CD4-positive, alpha-beta T cell (primary cell): Measurements from ENCODE around the gene LRRC3C. TPM values are rescaled to one million over a fixed set of nuclear protein-coding genes. Genes with fewer than 3 reads are reported as not detected.

Experiments used
- ATAC-seq: fragments of 200-7000 bp; cut with Tn5 transposase; one replicate; pipeline ENCODE4 v1.10.0; 2022; ENCODE audit warnings: mild to moderate bottlenecking; ENCODE audit not compliant: poor library complexity
- CTCF ChIA-PET: fragments of 350-600 bp; sonication (Branson Sonifier 250); formaldehyde crosslinking; loops from one replicate; lab custom pipeline; 2021; ENCODE audit warnings: antibody characterized with exemption, inconsistent platforms; lab: Charles Lee
- POLR2A ChIA-PET: fragments of 350-600 bp; sonication (Branson Sonifier 250); formaldehyde crosslinking; loops from one replicate; lab custom pipeline; 2021; ENCODE audit warnings: antibody characterized with exemption, inconsistent platforms; lab: Charles Lee
- DNase-seq, 14 experiments: peaks; one replicate each; pipeline ENCODE4 v3.0.0-alpha.2; 2013 to 2020; ENCODE audit warnings: mixed read lengths in 2 of 14
- H3K27ac ChIP-seq, 2 donors: one replicate each; pipeline versions ENCODE4 v1.5.1 to v1.7.0; 2013; ENCODE audit warnings: low read length in 2 of 2, low read depth in 1 of 2, mild to moderate bottlenecking in 1 of 2
- H3K27me3 ChIP-seq, 2 experiments: 1 replicate in 1 of 2; 2 replicates in 1 of 2; pipeline versions ENCODE4 v1.6.1 to v1.7.0; 2013; ENCODE audit warnings: low read length in 2 of 2, control low read depth in 1 of 2, mild to moderate bottlenecking in 1 of 2, moderate library complexity in 1 of 2; ENCODE audit not compliant: insufficient read depth in 2 of 2, control insufficient read depth in 1 of 2
- H3K36me3 ChIP-seq: one replicate; pipeline ENCODE4 v1.6.1; 2013; ENCODE audit warnings: low read length, control low read depth; ENCODE audit not compliant: insufficient read depth
- H3K4me1 ChIP-seq: one replicate; pipeline ENCODE4 v1.6.1; 2013; ENCODE audit warnings: low read length, control low read depth; ENCODE audit not compliant: insufficient read depth
- H3K4me3 ChIP-seq: one replicate; pipeline ENCODE4 v1.5.1; 2013; ENCODE audit warnings: mild to moderate bottlenecking, low read length, moderate library complexity
- H3K9me3 ChIP-seq, 2 experiments: 1 replicate in 1 of 2; 2 replicates in 1 of 2; pipeline versions ENCODE4 v1.6.1 to v1.7.0; 2013; ENCODE audit warnings: low read length in 2 of 2, mild to moderate bottlenecking in 2 of 2, control low read depth in 1 of 2, moderate library complexity in 1 of 2; ENCODE audit not compliant: control insufficient read depth in 1 of 2, insufficient read depth in 1 of 2
- H3K27ac Mint-ChIP-seq: one replicate; pipeline ENCODE4 v1.8.0; 2020; ENCODE audit warnings: mixed read lengths
- H3K27me3 Mint-ChIP-seq: one replicate; pipeline ENCODE4 v1.8.0; 2021; ENCODE audit warnings: mixed read lengths
- H3K36me3 Mint-ChIP-seq: one replicate; pipeline ENCODE4 v1.8.0; 2021; ENCODE audit warnings: low read depth, mixed read lengths
- H3K4me1 Mint-ChIP-seq: one replicate; pipeline ENCODE4 v1.8.0; 2021; ENCODE audit warnings: low read depth, mixed read lengths
- H3K4me3 Mint-ChIP-seq: one replicate; pipeline ENCODE4 v1.8.0; 2020; ENCODE audit warnings: mild to moderate bottlenecking, mixed read lengths
- H3K9me3 Mint-ChIP-seq: one replicate; pipeline ENCODE4 v1.8.0; 2020; ENCODE audit warnings: mixed read lengths
- intact Hi-C, 2 experiments: fragments of 100-400 bp; cut with DNase I in 1 of 2; cut with micrococcal nuclease in 1 of 2; formaldehyde crosslinking; loops; one replicate each; pipeline versions ENCODE4 v1.15.1 to v1.9.0; 2023 to 2025; cut with DNase I, micrococcal nuclease
- total RNA-seq, 174 experiments: library from RNA in 2 of 174; stranded (reverse) in 2 of 174; gene quantifications; one replicate each; pipeline ENCODE4 v1.2.3 and lab custom pipeline; 2021 to 2026
- TF ChIP-seq, protein P1 (sequence below): fragments of 200-600 bp; IDR thresholded peaks from one replicate; pipeline ENCODE4 v1.8.0; 2022; ENCODE audit warnings: antibody characterized with exemption, mild to moderate bottlenecking

The LRRC3C gene
- total RNA-seq, 2 experiments from 2014 or later, result not detected

DNA sequence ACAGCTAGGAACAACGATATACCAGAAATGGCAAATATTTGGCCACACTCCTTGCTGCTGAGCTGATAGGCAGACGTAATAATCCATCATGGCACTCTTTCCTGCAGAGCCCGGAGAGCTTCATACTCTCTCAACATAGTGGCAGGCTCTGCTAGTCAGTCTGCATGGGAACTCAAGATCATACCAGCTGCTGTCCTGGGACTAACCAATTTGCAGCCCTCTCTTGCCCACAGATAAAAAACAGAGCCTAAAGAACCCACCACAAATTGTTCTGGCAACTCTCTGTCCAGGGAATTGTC, 22.6 kb upstream of the LRRC3C start:
- ChIA-PET POLR2A (interaction anchor here (0.8 to 1.2 kb wide), 3 partner anchors 9 to 21 kb away, joined by 3 read pairs; no protein-coding TSS in a partner anchor), CTCF (no interaction called here)
- Mint-ChIP-seq H3K4me3 (no peak overlapping the region), H3K27me3 (no peaks in the 10 kb centered on the region), H3K4me1 (peaks cover 13% of the 10 kb centered on the region), H3K9me3 (no peaks in the 10 kb centered on the region), H3K36me3 (peaks cover 59% of the 10 kb centered on the region), H3K27ac (no peak overlapping the region)
- H3K27me3 ChIP-seq, result no peaks in the 10 kb centered on the region
- ATAC-seq (no peak), DNase-seq (no peak)
- no peak overlapping the region for H3K27ac ChIP-seq
- peaks cover 15% of the 10 kb centered on the region for H3K4me1 ChIP-seq
- H3K36me3 ChIP-seq, result peaks cover 27% of the 10 kb centered on the region
- no peak overlapping the region for H3K4me3 ChIP-seq
- TF ChIP-seq, protein P1, sequence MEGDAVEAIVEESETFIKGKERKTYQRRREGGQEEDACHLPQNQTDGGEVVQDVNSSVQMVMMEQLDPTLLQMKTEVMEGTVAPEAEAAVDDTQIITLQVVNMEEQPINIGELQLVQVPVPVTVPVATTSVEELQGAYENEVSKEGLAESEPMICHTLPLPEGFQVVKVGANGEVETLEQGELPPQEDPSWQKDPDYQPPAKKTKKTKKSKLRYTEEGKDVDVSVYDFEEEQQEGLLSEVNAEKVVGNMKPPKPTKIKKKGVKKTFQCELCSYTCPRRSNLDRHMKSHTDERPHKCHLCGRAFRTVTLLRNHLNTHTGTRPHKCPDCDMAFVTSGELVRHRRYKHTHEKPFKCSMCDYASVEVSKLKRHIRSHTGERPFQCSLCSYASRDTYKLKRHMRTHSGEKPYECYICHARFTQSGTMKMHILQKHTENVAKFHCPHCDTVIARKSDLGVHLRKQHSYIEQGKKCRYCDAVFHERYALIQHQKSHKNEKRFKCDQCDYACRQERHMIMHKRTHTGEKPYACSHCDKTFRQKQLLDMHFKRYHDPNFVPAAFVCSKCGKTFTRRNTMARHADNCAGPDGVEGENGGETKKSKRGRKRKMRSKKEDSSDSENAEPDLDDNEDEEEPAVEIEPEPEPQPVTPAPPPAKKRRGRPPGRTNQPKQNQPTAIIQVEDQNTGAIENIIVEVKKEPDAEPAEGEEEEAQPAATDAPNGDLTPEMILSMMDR, result no peak
- intact Hi-C loops, result no loop called here
- H3K9me3 ChIP-seq, result no peaks in the 10 kb centered on the region

- H3K27me3 ChIP-seq, result no peaks in the 10 kb centered on the region
- no peak overlapping the region for H3K4me3 Mint-ChIP-seq
- H3K27me3 Mint-ChIP-seq, result no peaks in the 10 kb centered on the region
- DNase-seq (no peak), ATAC-seq (no peak)
- peaks cover 4% of the 10 kb centered on the region for H3K4me1 ChIP-seq
- ChIA-PET POLR2A (interaction anchor here (1.1 kb wide), 1 partner anchor 11 kb away, joined by 5 read pairs; no protein-coding TSS in a partner anchor), CTCF (interaction anchor here (0.7 kb wide), 1 partner anchor 215 kb away, joined by 3 read pairs; no protein-coding TSS in a partner anchor)
- H3K27ac Mint-ChIP-seq, result no peak overlapping the region
- H3K9me3 ChIP-seq, result no peaks in the 10 kb centered on the region
- no peak overlapping the region for H3K4me3 ChIP-seq
- no peaks in the 10 kb centered on the region for H3K9me3 Mint-ChIP-seq
- peaks cover 39% of the 10 kb centered on the region for H3K36me3 ChIP-seq
- peaks cover 5% of the 10 kb centered on the region for H3K4me1 Mint-ChIP-seq
- intact Hi-C loops, result no loop called here
- H3K36me3 Mint-ChIP-seq, result peaks cover 72% of the 10 kb centered on the region
- TF ChIP-seq, protein P1, result no peak
- H3K27ac ChIP-seq, result no peak overlapping the region
Measured at GRCh38 chr17:39908789-39909352, 18.7 kb upstream of the LRRC3C start.

- DNase-seq (no peak), ATAC-seq (no peak)
- no peak overlapping the region for H3K27ac Mint-ChIP-seq
- H3K9me3 Mint-ChIP-seq, result no peaks in the 10 kb centered on the region
- Histone ChIP-seq H3K27me3 (no peaks in the 10 kb centered on the region), H3K4me3 (no peak overlapping the region), H3K36me3 (peaks cover 29% of the 10 kb centered on the region), H3K9me3 (no peaks in the 10 kb centered on the region), H3K27ac (no peak overlapping the region), H3K4me1 (peaks cover 15% of the 10 kb centered on the region)
- no peaks in the 10 kb centered on the region for H3K27me3 Mint-ChIP-seq
- CTCF ChIA-PET, result no interaction called here
- H3K4me1 Mint-ChIP-seq, result peaks cover 15% of the 10 kb centered on the region
- TF ChIP-seq, protein P1, result no peak
- H3K36me3 Mint-ChIP-seq, result peaks cover 71% of the 10 kb centered on the region
- no peak overlapping the region for H3K4me3 Mint-ChIP-seq
- POLR2A ChIA-PET, result no interaction called here
- intact Hi-C loops, result no loop called here
Measured at GRCh38 chr17:39913989-39914388, 13.5 kb upstream of the LRRC3C start.
